ENCODE measurements around the gene PLCL1. TPM values are rescaled to one million over a fixed set of nuclear protein-coding genes. Genes with fewer than 3 reads are reported as not detected.

Gene PLCL1
- total and polyA plus RNA-seq, 2 experiments from 2014 or later = 0.80 to 2.3 TPM

DNA sequence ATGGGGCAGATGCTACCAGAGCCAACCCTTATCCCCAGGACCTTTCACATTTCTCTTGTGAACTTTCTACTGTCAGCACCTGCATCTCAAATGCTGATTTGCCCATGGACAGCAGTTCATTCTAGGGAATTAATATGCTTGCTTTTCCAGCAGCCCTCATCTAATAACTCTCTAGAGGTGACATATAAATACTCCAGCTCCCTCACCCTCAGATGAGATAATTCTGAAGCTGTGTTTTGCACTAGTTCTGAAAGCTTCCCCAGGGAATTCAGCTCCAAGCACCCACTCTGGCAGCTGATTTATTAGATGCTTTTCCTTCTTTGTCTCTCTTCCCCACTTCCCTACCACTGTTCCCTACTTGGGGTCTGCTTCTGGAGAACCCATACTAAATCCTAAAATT is 62.1 kb downstream of the PLCL1 start:
- in situ Hi-C loops (cut with MboI) = no loop called here
- no peaks in the 10 kb centered on the region for H3K27me3 ChIP-seq (replicated peaks; ENCODE audit: insufficient read depth)
- no peak for DNase-seq

DNA sequence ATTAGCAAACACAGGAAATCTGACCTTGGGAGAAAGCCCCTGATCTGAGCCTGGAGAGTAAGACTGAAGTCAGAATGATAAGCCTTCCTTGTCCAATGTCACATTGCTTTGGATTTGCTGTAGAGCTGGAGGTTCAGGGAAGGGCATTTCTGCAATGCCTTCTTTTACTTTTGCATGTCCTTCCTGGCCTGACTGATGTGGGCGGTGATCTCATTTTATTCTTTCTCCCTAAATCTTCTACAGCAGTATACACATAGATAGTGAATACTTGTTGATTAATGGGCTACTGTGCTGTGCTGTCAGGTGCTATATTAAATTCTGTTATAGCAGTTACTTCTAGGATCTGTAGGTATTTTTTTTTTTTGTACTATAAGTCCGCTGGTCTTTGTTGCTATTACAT is 62.6 kb downstream of the PLCL1 start:
- Histone ChIP-seq H3K4me1 (ENCODE audit: insufficient read depth) (peaks cover 8% of the 10 kb centered on the region; the same call in 1 of the 2 replicates), H2AFZ (no peak overlapping the region), H3K9me3 (ENCODE audit: low read depth) (no peaks in the 10 kb centered on the region), H3K36me3 (ENCODE audit: low read depth) (no peaks in the 10 kb centered on the region), H3K4me2 (ENCODE audit: unreplicated experiment) (no peak overlapping the region), H3K27ac (no peak overlapping the region), H3K79me2 (ENCODE audit: insufficient read depth) (no peaks in the 10 kb centered on the region), H3F3A (ENCODE audit: insufficient read depth) (peaks cover 7% of the 10 kb centered on the region; the same call in 1 of the 2 replicates), H4K20me1 (ENCODE audit: insufficient read depth) (no peaks in the 10 kb centered on the region), H3K4me3 (no peak overlapping the region), H3K9ac (no peak overlapping the region), H3K9me2 (ENCODE audit: insufficient read depth) (no peaks in the 10 kb centered on the region), H3K27me3 (replicated peaks; ENCODE audit: insufficient read depth) (no peaks in the 10 kb centered on the region)
- DNase-seq = no peak
- in situ Hi-C loops (cut with MboI) = no loop called here
- TF ChIP-seq EZH2 (IDR thresholded peaks at IDR 0.05; ENCODE audit: insufficient read depth, poor library complexity, severe bottlenecking) (no peak), EZH2phosphoT487 (IDR thresholded peaks at IDR 0.05; ENCODE audit: insufficient read depth, low read depth) (no peak)
- 95 to 97% methylated on average over 2 of the region's 2 CpGs for WGBS, 2 experiments (ENCODE audit: low coverage in 1 of 2, low lambda C conversion rate in 2 of 2, missing lambda C conversion rate in 2 of 2)

More for the DNA sequence above, 62.1 kb downstream of the PLCL1 start:
- Histone ChIP-seq H3K27ac (no peak overlapping the region), H3K79me2 (ENCODE audit: insufficient read depth) (no peaks in the 10 kb centered on the region), H3K4me2 (ENCODE audit: unreplicated experiment) (no peak overlapping the region), H3K4me3 (no peak overlapping the region), H3K9ac (no peak overlapping the region), H4K20me1 (ENCODE audit: insufficient read depth) (no peaks in the 10 kb centered on the region), H3K9me3 (ENCODE audit: low read depth) (no peaks in the 10 kb centered on the region), H3K36me3 (ENCODE audit: low read depth) (no peaks in the 10 kb centered on the region), H3F3A (ENCODE audit: insufficient read depth) (peaks cover 7% of the 10 kb centered on the region; the same call in 1 of the 2 replicates), H2AFZ (no peak overlapping the region), H3K4me1 (ENCODE audit: insufficient read depth) (peaks cover 8% of the 10 kb centered on the region; the same call in 1 of the 2 replicates), H3K9me2 (ENCODE audit: insufficient read depth) (no peaks in the 10 kb centered on the region)
- TF ChIP-seq EZH2 (IDR thresholded peaks at IDR 0.05; ENCODE audit: insufficient read depth, poor library complexity, severe bottlenecking) = no peak
- TF ChIP-seq EZH2phosphoT487 (IDR thresholded peaks at IDR 0.05; ENCODE audit: insufficient read depth, low read depth) = no peak

DNA sequence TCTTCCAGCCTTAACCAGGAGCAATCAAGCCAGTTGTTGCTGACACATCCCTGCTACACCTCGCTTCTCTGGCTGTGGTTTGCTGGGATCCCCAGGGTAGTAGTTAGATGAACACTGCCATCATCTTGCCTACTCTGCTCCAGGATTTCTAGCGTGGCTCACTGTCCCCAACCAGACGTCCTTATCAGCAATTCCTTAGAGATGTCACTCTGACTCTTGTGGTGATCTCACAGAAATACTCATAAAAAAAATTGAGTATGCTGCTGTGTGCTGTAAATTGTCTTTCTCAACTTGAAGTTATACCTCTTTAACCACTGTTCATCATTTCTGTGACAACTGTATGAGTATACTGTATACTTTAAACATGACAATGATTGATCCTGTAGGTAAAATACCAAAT is 63.2 kb downstream of the PLCL1 start:
- in situ Hi-C loops (cut with MboI) = no loop called here
- H3K4me2 ChIP-seq (ENCODE audit: unreplicated experiment) = no peak overlapping the region
- TF ChIP-seq EZH2phosphoT487 (IDR thresholded peaks at IDR 0.05; ENCODE audit: insufficient read depth, low read depth) (no peak), EZH2 (IDR thresholded peaks at IDR 0.05; ENCODE audit: insufficient read depth, poor library complexity, severe bottlenecking) (no peak)
- 81 to 84% methylated on average over 3 of the region's 3 CpGs for WGBS, 2 experiments (ENCODE audit: low coverage in 1 of 2, low lambda C conversion rate in 2 of 2, missing lambda C conversion rate in 2 of 2)
- H3K27ac ChIP-seq = no peak overlapping the region
- H3F3A ChIP-seq (ENCODE audit: insufficient read depth) = peaks cover 7% of the 10 kb centered on the region; the same call in 1 of the 2 replicates
- no peaks in the 10 kb centered on the region for H3K36me3 ChIP-seq (ENCODE audit: low read depth)
- no peak for DNase-seq
- no peaks in the 10 kb centered on the region for H3K79me2 ChIP-seq (ENCODE audit: insufficient read depth)
- H4K20me1 ChIP-seq (ENCODE audit: insufficient read depth) = no peaks in the 10 kb centered on the region
- peaks cover 8% of the 10 kb centered on the region; the same call in 1 of the 2 replicates for H3K4me1 ChIP-seq (ENCODE audit: insufficient read depth)
- no peaks in the 10 kb centered on the region for H3K9me2 ChIP-seq (ENCODE audit: insufficient read depth)
- no peaks in the 10 kb centered on the region for H3K9me3 ChIP-seq (ENCODE audit: low read depth)
- H3K4me3 ChIP-seq = no peak overlapping the region
- no peak overlapping the region for H2AFZ ChIP-seq
- no peaks in the 10 kb centered on the region for H3K27me3 ChIP-seq (replicated peaks; ENCODE audit: insufficient read depth)
- H3K9ac ChIP-seq = no peak overlapping the region

DNA sequence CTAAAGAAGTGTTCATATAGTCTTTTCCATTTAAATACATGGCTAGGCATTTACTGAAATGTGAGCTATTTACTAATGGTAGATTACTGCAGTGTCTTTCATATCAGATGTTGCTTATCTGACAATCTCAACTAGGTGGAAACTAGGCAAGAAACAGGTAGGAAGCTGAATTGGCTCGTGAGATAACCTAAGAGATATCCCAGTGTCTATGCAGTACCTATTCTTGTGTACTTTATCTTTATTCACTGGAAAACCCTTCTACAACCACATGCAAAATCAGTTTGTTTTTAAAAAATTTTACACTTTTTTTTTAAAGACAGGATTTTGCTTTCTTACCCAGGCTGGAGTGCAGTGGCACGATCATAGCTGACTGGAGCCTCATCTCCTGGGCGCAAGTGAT is 63.8 kb downstream of the PLCL1 start:
- Histone ChIP-seq H2AFZ (no peak overlapping the region), H3K4me3 (no peak overlapping the region), H4K20me1 (ENCODE audit: insufficient read depth) (no peaks in the 10 kb centered on the region), H3K4me1 (ENCODE audit: insufficient read depth) (peaks cover 13% of the 10 kb centered on the region), H3K79me2 (ENCODE audit: insufficient read depth) (no peaks in the 10 kb centered on the region), H3K9ac (no peak overlapping the region), H3F3A (ENCODE audit: insufficient read depth) (peaks cover 9% of the 10 kb centered on the region; the same call in 1 of the 2 replicates), H3K4me2 (ENCODE audit: unreplicated experiment) (no peak overlapping the region), H3K27ac (no peak overlapping the region), H3K9me2 (ENCODE audit: insufficient read depth) (no peaks in the 10 kb centered on the region), H3K9me3 (ENCODE audit: low read depth) (no peaks in the 10 kb centered on the region), H3K27me3 (replicated peaks; ENCODE audit: insufficient read depth) (no peaks in the 10 kb centered on the region), H3K36me3 (ENCODE audit: low read depth) (no peaks in the 10 kb centered on the region)
- no peak for DNase-seq
- TF ChIP-seq EZH2 (IDR thresholded peaks at IDR 0.05; ENCODE audit: insufficient read depth, poor library complexity, severe bottlenecking) (no peak), EZH2phosphoT487 (IDR thresholded peaks at IDR 0.05; ENCODE audit: insufficient read depth, low read depth) (no peak)
- in situ Hi-C loops (cut with MboI) = no loop called here
- 87 to 93% methylated on average over 3 of the region's 3 CpGs for WGBS, 2 experiments (ENCODE audit: low coverage in 1 of 2, low lambda C conversion rate in 2 of 2, missing lambda C conversion rate in 2 of 2)

DNA sequence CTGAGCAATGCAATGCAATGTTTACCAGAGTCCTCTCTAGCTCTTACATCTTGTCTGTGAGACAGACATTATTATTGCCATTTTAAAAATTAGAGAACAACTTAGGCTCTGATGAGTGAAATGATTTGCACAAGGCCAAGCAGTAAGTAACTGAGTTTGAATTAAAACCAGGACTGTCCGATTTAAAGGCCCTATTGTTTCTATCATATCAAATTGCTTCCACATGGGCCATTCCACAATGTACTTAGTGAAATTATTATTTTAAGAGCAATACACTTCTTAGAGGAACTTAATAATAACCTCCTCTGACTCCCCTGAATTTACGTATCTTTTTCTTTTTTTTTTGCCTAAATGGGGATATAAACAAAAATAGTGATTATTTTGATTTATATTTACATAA is 64.6 kb downstream of the PLCL1 start:
- no peaks in the 10 kb centered on the region for H3K27me3 ChIP-seq (replicated peaks; ENCODE audit: insufficient read depth)
- no peak overlapping the region for H2AFZ ChIP-seq
- H3K9me3 ChIP-seq (ENCODE audit: low read depth) = no peaks in the 10 kb centered on the region
- WGBS, 2 experiments (ENCODE audit: low coverage in 1 of 2, low lambda C conversion rate in 2 of 2, missing lambda C conversion rate in 2 of 2) = 50 to 62% methylated on average over 2 of the region's 2 CpGs
- TF ChIP-seq EZH2phosphoT487 (IDR thresholded peaks at IDR 0.05; ENCODE audit: insufficient read depth, low read depth) = no peak
- no peak for TF ChIP-seq EZH2 (IDR thresholded peaks at IDR 0.05; ENCODE audit: insufficient read depth, poor library complexity, severe bottlenecking)
- no peak overlapping the region for H3K4me3 ChIP-seq
- H4K20me1 ChIP-seq (ENCODE audit: insufficient read depth) = no peaks in the 10 kb centered on the region
- no peak for DNase-seq
- peaks cover 18% of the 10 kb centered on the region for H3K4me1 ChIP-seq (ENCODE audit: insufficient read depth)
- H3K9ac ChIP-seq = no peak overlapping the region
- no peak overlapping the region for H3K4me2 ChIP-seq (ENCODE audit: unreplicated experiment)
- H3K9me2 ChIP-seq (ENCODE audit: insufficient read depth) = no peaks in the 10 kb centered on the region; the same call in 1 of the 2 replicates
- H3K79me2 ChIP-seq (ENCODE audit: insufficient read depth) = no peaks in the 10 kb centered on the region
- H3K27ac ChIP-seq = no peak overlapping the region
- no peaks in the 10 kb centered on the region for H3K36me3 ChIP-seq (ENCODE audit: low read depth)
- peaks cover 11% of the 10 kb centered on the region; the same call in 1 of the 2 replicates for H3F3A ChIP-seq (ENCODE audit: insufficient read depth)
- in situ Hi-C loops (cut with MboI) = no loop called here

All from GM23248 (cell line).